Body of pancreas (tissue), 4 donors: ENCODE data around the gene SLC35B1.

Source experiments
- CTCF ChIP-seq, 7 experiments: fragments of 450-650 bp in 4 of 7; fragments of 200-600 bp in 3 of 7; sonication (generic) in 3 of 7; IDR thresholded peaks; one replicate each; pipeline ENCODE4 v1.5.1; 2016 to 2019; ENCODE audit warnings: antibody characterized with exemption in 7 of 7
- POLR2A ChIP-seq, 3 donors: fragments of 450-650 bp; IDR thresholded peaks; one replicate each; pipeline ENCODE4 v1.6.1; 2016; ENCODE audit warnings: antibody characterized with exemption in 3 of 3, mild to moderate bottlenecking in 2 of 3

- TF ChIP-seq CTCF (IDR thresholded peaks at IDR 0.05) (no peak), POLR2A (IDR thresholded peaks at IDR 0.05) (peak in 1 of 3 donors; percentile 30)
These were observed 46.2 kb upstream of the SLC35B1 start for GRCh38 chr17:49753959-49754391.
